Panc1 (cell line): ENCODE data around the gene HEATR5B.

Experiments used
- POLR2AphosphoS5 ChIP-seq: IDR thresholded peaks from 2 replicates; pipeline ENCODE4 v1.6.1; 2012; ENCODE audit warnings: mild to moderate bottlenecking, low read depth, low read length, moderate library complexity
- REST ChIP-seq, 2 experiments: IDR thresholded peaks; 2 replicates each; pipeline ENCODE4 v1.6.1; 2011 to 2012; ENCODE audit warnings: low read depth in 2 of 2, control low read depth in 1 of 2, low read length in 1 of 2, mild to moderate bottlenecking in 1 of 2, moderate library complexity in 1 of 2; ENCODE audit not compliant: insufficient read depth in 1 of 2
- SIN3A ChIP-seq: IDR thresholded peaks from 2 replicates; pipeline ENCODE4 v1.6.1; 2012; ENCODE audit warnings: low read depth, mild to moderate bottlenecking, low read length, moderate library complexity, borderline replicate concordance; ENCODE audit not compliant: insufficient read depth
- TCF7L2 ChIP-seq: IDR thresholded peaks from 2 replicates; pipeline ENCODE4 v1.6.1; 2011; ENCODE audit warnings: mild to moderate bottlenecking, low read depth, low read length, inconsistent platforms
- TF ChIP-seq, protein P1 (sequence below): fragments of 450-650 bp; IDR thresholded peaks from 2 replicates; pipeline ENCODE4 v1.5.1; 2017; ENCODE audit warnings: mild to moderate bottlenecking

DNA sequence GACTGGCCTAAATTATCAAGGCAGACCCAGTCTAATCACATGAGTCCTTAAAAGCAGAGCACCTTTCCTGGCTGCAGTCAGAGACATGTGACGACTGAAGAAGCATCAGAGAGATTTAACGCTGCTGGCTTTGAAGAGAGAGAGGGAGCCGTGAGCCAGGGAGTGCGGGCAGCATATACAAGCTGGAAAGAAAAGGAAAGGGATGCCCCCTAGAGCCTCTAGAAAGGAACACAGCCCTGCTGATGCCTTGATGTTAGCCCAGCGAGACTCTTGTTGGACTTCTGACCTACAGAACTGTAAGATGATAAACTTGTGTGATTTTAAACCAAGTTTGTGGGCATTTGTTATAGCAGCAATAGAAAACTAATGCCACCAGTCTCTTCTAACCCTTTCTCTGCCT, 58.1 kb downstream of the HEATR5B start:
- TF ChIP-seq, protein P1, sequence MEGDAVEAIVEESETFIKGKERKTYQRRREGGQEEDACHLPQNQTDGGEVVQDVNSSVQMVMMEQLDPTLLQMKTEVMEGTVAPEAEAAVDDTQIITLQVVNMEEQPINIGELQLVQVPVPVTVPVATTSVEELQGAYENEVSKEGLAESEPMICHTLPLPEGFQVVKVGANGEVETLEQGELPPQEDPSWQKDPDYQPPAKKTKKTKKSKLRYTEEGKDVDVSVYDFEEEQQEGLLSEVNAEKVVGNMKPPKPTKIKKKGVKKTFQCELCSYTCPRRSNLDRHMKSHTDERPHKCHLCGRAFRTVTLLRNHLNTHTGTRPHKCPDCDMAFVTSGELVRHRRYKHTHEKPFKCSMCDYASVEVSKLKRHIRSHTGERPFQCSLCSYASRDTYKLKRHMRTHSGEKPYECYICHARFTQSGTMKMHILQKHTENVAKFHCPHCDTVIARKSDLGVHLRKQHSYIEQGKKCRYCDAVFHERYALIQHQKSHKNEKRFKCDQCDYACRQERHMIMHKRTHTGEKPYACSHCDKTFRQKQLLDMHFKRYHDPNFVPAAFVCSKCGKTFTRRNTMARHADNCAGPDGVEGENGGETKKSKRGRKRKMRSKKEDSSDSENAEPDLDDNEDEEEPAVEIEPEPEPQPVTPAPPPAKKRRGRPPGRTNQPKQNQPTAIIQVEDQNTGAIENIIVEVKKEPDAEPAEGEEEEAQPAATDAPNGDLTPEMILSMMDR = peak; percentile 59
- no peak for TF ChIP-seq POLR2AphosphoS5
- TF ChIP-seq SIN3A = no peak
- no peak for TF ChIP-seq REST (IDR thresholded peaks at IDR 0.05; ENCODE audit: insufficient read depth in 1 of 2, low read depth in 2 of 2, low read length in 1 of 2)
- TF ChIP-seq TCF7L2 = no peak
